ENCODE results near the gene PARP4. TPM values are rescaled to one million over a fixed set of nuclear protein-coding genes. Genes with fewer than 3 reads are reported as not detected.

Gene PARP4
- total and polyA plus RNA-seq, 2 of the 13 experiments (the other 11 are each of a cell fraction or from before 2014, with no cell fraction given), result 40.5 to 42.6 TPM

DNA sequence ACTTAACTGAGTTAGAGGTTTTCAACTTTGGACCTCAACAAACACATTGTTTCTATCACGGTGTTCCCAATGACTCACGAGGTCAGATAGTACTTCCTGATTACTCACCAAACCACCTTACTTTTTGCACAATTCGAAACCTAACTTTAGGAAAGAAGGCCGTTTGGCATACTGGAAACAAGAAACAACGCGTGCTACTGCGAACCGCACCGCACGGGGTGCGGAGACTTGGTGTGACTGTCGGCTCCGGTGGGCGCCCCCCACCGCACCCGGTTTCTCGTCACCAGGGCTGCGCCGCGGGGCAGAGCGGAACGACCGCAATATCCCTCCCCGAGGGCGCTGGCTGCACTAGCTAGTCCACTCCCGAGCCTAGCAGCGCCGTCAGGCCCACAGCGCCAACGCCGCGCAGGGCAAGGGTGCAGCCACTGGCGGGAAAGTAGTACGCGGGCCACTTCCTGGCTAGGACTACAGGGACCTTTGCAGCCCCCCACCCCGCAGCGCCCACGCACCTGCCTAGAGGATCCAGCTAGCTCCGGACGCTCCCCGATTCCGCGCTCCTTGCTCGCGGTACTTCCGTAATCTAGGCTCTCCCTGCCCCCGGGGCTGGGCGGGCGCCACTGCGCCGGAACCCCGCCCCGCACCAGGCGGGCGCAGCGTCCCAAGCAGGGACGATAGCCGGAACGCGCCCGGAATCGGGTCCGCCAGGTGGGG lies at the start of gene PARP4 (continued):
- peak; percentile 82; the same call in 1 of the 2 replicates for TF ChIP-seq SMAD1 (CRISPR knock-in tag; IDR thresholded peaks at IDR 0.05; ENCODE audit: borderline replicate concordance, low read depth)
- TF ChIP-seq IKZF4 (CRISPR knock-in tag; IDR thresholded peaks at IDR 0.05; ENCODE audit: borderline replicate concordance, low read depth, not compliant biosample characterization), result peak; percentile 70
- TF ChIP-seq KDM5B (CRISPR knock-in tag; IDR thresholded peaks at IDR 0.05; ENCODE audit: borderline replicate concordance), result peak; percentile 94
- no peak; the same call in 1 of the 2 replicates for TF ChIP-seq HMG20B (CRISPR knock-in tag; conservative IDR thresholded peaks at IDR 0.05)
- TF ChIP-seq AGO2 (optimal IDR thresholded peaks at IDR 0.05; ENCODE audit: low read depth, low read length), result peak; percentile 88
- peak; percentile 80; the same call in 1 of the 2 replicates for TF ChIP-seq ZNF691 (CRISPR knock-in tag; IDR thresholded peaks at IDR 0.05; ENCODE audit: borderline replicate concordance, low read depth)
- peak; percentile 66; the same call in 1 of the 2 replicates for TF ChIP-seq NCOR1 (IDR thresholded peaks at IDR 0.05; ENCODE audit: borderline replicate concordance, low read length)
- peak; percentile 64 for TF ChIP-seq CEBPG (CRISPR knock-in tag; IDR thresholded peaks at IDR 0.05)
- TF ChIP-seq ZSCAN31 (CRISPR knock-in tag; IDR thresholded peaks at IDR 0.05; ENCODE audit: low read depth), result peak; percentile 82; the same call in 1 of the 2 replicates
- TF ChIP-seq ZNF33B (CRISPR knock-in tag; IDR thresholded peaks at IDR 0.05), result peak; percentile 75; the same call in 1 of the 2 replicates
- no peak for TF ChIP-seq EZH2 (conservative IDR thresholded peaks at IDR 0.05; ENCODE audit: low read depth, low read length)
- TF ChIP-seq ZNF703 (CRISPR knock-in tag; IDR thresholded peaks at IDR 0.05; ENCODE audit: borderline replicate concordance), result 0 out of 2 replicates have a peak, but pooled peaks have one; percentile 45
- peak; percentile 59; the same call in 1 of the 2 replicates for TF ChIP-seq GATA4 (IDR thresholded peaks at IDR 0.05; ENCODE audit: borderline replicate concordance, low read depth)
- 0 out of 2 replicates have a peak, but pooled peaks have one; percentile 55 for TF ChIP-seq SMAD9 (CRISPR knock-in tag; IDR thresholded peaks at IDR 0.05)
- no peak for TF ChIP-seq ZNF383 (CRISPR knock-in tag; IDR thresholded peaks at IDR 0.05; ENCODE audit: borderline replicate concordance)
- TF ChIP-seq ZNF768 (CRISPR knock-in tag; IDR thresholded peaks at IDR 0.05), result peak; percentile 84
- TF ChIP-seq, protein P1, sequence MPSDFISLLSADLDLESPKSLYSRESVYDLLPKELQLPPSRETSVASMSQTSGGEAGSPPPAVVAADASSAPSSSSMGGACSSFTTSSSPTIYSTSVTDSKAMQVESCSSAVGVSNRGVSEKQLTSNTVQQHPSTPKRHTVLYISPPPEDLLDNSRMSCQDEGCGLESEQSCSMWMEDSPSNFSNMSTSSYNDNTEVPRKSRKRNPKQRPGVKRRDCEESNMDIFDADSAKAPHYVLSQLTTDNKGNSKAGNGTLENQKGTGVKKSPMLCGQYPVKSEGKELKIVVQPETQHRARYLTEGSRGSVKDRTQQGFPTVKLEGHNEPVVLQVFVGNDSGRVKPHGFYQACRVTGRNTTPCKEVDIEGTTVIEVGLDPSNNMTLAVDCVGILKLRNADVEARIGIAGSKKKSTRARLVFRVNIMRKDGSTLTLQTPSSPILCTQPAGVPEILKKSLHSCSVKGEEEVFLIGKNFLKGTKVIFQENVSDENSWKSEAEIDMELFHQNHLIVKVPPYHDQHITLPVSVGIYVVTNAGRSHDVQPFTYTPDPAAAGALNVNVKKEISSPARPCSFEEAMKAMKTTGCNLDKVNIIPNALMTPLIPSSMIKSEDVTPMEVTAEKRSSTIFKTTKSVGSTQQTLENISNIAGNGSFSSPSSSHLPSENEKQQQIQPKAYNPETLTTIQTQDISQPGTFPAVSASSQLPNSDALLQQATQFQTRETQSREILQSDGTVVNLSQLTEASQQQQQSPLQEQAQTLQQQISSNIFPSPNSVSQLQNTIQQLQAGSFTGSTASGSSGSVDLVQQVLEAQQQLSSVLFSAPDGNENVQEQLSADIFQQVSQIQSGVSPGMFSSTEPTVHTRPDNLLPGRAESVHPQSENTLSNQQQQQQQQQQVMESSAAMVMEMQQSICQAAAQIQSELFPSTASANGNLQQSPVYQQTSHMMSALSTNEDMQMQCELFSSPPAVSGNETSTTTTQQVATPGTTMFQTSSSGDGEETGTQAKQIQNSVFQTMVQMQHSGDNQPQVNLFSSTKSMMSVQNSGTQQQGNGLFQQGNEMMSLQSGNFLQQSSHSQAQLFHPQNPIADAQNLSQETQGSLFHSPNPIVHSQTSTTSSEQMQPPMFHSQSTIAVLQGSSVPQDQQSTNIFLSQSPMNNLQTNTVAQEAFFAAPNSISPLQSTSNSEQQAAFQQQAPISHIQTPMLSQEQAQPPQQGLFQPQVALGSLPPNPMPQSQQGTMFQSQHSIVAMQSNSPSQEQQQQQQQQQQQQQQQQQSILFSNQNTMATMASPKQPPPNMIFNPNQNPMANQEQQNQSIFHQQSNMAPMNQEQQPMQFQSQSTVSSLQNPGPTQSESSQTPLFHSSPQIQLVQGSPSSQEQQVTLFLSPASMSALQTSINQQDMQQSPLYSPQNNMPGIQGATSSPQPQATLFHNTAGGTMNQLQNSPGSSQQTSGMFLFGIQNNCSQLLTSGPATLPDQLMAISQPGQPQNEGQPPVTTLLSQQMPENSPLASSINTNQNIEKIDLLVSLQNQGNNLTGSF (CRISPR knock-in tag; IDR thresholded peaks at IDR 0.05), result peak; percentile 83; the same call in 1 of the 2 replicates
- peak; percentile 84 for TF ChIP-seq E2F1 (CRISPR knock-in tag; IDR thresholded peaks at IDR 0.05)
- TF ChIP-seq ATF1 (CRISPR knock-in tag; IDR thresholded peaks at IDR 0.05), result peak; percentile 73; the same call in 1 of the 2 replicates
- 0 out of 2 replicates have a peak, but pooled peaks have one; percentile 43 for TF ChIP-seq ZFP36L1 (CRISPR knock-in tag; IDR thresholded peaks at IDR 0.05)
- peak; percentile 41; the same call in 1 of the 2 replicates for TF ChIP-seq ARNTL (CRISPR knock-in tag; IDR thresholded peaks at IDR 0.05)
- peak; percentile 31; the same call in 1 of the 2 replicates for TF ChIP-seq ESRRA (CRISPR knock-in tag; IDR thresholded peaks at IDR 0.05; ENCODE audit: low read depth)
- TF ChIP-seq ZNF205 (CRISPR knock-in tag; IDR thresholded peaks at IDR 0.05), result peak; percentile 47; the same call in 1 of the 2 replicates
